ENCODE data around the gene KRTAP4-8.
"Not testable (repeated sequence)": the region's sequence is repeated elsewhere in the genome, so short reads cannot be mapped to it uniquely, and the experiment has no call there.

Gene KRTAP4-8

DNA sequence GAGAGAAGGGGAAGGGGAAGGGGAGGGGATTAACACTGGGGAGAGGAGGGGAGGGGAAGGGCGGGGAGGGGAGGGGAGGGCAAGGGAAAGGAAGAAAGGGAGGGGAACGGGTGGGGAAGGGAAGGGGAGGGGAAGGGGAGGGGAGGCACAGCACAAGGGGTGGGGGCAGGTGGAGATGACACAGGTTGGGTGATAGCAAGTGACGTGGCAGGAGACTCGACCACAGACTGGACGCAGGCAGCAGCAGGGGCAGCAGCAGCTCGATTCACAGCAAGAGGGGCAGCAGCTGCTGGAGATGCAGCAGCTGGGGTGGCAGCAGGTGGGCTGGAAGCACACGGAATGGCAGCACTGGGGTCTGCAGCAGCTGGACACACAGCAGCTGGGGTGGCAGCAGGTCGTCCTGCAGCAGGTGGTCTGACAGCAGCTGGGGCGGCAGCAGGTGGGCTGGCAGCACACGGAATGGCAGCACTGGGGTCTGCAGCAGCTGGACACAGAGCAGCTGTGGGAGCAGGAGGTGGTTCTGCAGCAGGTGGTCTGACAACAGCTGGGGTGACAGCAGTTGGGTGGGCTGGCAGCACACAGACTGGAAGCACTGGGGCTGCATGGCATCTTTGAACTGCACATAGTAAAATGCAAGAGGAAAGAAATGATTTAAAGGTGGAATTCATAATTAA is 3.8 kb upstream of the KRTAP4-8 start, which contains the start of gene KRTAP4-16:
KRTAP4-16 (minus strand) TSS at position 624 of the 674 bp plus-strand sequence; CDS start at position 624, 0 bp downstream.
- Histone ChIP-seq H3K4me1 (ENCODE audit: control insufficient read depth, low read length) (peaks cover 6% of the 10 kb centered on the region), H3K79me2 (ENCODE audit: control insufficient read depth, low read length) (no peaks in the 10 kb centered on the region), H3K27ac (ENCODE audit: low read depth, low read length) (no peak within 1 kb of the TSS), H3F3A (ENCODE audit: control insufficient read depth, insufficient read depth) (no peaks in the 10 kb centered on the region), H3K9me3 (ENCODE audit: control insufficient read depth, insufficient read depth, low read length) (no peaks in the 10 kb centered on the region), H4K20me1 (ENCODE audit: control insufficient read depth, insufficient read depth, low read depth, low read length) (no peaks in the 10 kb centered on the region), H3K4me3 (ENCODE audit: low read length) (no peak within 1 kb of the TSS), H3K36me3 (ENCODE audit: control insufficient read depth, low read length) (no peaks in the 10 kb centered on the region), H3K9me2 (replicated peaks; ENCODE audit: control insufficient read depth, low read length) (no peaks in the 10 kb centered on the region), H3K4me2 (ENCODE audit: low read length) (no peak within 1 kb of the TSS), H3K27me3 (ENCODE audit: control insufficient read depth, low read length) (no peaks in the 10 kb centered on the region)
- TF ChIP-seq, protein P1, sequence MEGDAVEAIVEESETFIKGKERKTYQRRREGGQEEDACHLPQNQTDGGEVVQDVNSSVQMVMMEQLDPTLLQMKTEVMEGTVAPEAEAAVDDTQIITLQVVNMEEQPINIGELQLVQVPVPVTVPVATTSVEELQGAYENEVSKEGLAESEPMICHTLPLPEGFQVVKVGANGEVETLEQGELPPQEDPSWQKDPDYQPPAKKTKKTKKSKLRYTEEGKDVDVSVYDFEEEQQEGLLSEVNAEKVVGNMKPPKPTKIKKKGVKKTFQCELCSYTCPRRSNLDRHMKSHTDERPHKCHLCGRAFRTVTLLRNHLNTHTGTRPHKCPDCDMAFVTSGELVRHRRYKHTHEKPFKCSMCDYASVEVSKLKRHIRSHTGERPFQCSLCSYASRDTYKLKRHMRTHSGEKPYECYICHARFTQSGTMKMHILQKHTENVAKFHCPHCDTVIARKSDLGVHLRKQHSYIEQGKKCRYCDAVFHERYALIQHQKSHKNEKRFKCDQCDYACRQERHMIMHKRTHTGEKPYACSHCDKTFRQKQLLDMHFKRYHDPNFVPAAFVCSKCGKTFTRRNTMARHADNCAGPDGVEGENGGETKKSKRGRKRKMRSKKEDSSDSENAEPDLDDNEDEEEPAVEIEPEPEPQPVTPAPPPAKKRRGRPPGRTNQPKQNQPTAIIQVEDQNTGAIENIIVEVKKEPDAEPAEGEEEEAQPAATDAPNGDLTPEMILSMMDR (IDR thresholded peaks at IDR 0.05; ENCODE audit: low read depth, low read length, poor library complexity, severe bottlenecking), result no peak
- no peak for TF ChIP-seq EZH2phosphoT487 (IDR thresholded peaks at IDR 0.05; ENCODE audit: borderline replicate concordance, low read length)

DNA sequence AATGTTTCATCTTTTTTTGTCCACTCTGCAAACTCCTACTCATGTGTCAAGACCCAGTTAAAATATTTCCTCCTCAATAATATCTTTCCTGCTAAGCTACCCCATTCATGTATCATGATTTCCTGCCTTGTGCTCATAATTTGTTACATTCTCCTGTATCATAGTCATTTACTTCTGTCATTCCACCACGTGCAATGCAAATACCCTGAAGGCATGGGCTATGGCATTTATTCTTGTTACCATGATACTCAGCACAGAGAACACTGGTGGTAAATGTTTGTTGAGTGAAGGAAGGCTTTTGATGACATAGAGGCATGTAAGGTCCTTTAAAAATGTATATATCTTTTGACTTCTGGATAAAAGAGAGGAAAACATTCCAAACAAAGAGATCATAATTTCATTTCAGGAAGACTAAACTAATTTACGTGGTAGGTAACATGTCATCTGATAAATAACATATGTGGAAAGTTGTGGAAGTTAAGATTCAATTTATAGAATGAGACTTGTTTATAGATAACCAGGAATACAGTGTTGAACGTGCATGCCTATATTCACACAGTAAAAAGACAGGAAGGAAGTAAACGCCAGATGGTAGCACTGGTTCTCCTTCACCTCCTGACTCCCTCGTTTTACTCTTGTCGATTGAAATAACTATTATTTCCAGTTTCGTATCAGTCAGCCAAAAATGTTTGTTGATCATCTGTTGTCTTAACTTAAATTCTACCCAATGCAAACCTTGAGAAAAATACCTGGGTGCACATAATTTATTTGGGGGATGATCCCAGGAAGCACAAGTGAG is 1.9 kb upstream of the KRTAP4-8 start:
- not testable (repeated sequence) for H3K27ac ChIP-seq (ENCODE audit: low read depth, low read length); H4K20me1 ChIP-seq (ENCODE audit: control insufficient read depth, insufficient read depth, low read depth, low read length); H3K4me2 ChIP-seq (ENCODE audit: low read length); H3K36me3 ChIP-seq (ENCODE audit: control insufficient read depth, low read length); H3K4me3 ChIP-seq (ENCODE audit: low read length); H3F3A ChIP-seq (ENCODE audit: control insufficient read depth, insufficient read depth); H3K4me1 ChIP-seq (ENCODE audit: control insufficient read depth, low read length); H3K9me3 ChIP-seq (ENCODE audit: control insufficient read depth, insufficient read depth, low read length); H3K27me3 ChIP-seq (ENCODE audit: control insufficient read depth, low read length); H3K79me2 ChIP-seq (ENCODE audit: control insufficient read depth, low read length); H3K9me2 ChIP-seq (replicated peaks; ENCODE audit: control insufficient read depth, low read length)

DNA sequence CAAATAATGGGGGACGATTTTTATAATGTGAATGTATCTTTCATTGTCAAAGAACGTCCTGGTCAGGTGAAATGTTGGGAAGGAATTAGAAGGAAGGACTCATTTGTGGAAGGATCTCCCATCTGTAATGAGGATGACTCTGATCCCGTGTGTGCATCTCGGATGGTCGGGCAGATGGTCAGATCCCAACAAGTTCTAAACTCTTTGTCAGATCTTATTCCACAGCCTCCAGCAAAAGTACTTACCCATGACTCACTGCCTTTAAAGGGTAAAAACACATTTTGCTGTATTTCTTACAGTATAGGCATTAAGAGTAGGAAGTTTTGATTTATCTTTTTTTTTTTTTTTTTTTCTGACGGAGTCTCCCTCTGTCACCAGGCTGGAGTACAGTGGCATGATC is 539 bp upstream of the KRTAP4-8 start:
- Histone ChIP-seq H3K4me1 (ENCODE audit: control insufficient read depth, low read length) (peaks cover 6% of the 10 kb centered on the region), H4K20me1 (ENCODE audit: control insufficient read depth, insufficient read depth, low read depth, low read length) (no peaks in the 10 kb centered on the region), H3K27ac (ENCODE audit: low read depth, low read length) (no peak overlapping the region)

More for the DNA sequence above, 539 bp upstream of the KRTAP4-8 start:
- Histone ChIP-seq H3K9me3 (ENCODE audit: control insufficient read depth, insufficient read depth, low read length) (peaks cover 10% of the 10 kb centered on the region; the same call in 1 of the 2 replicates), H3K27me3 (ENCODE audit: control insufficient read depth, low read length) (no peaks in the 10 kb centered on the region), H3K4me3 (ENCODE audit: low read length) (no peak overlapping the region), H3K36me3 (ENCODE audit: control insufficient read depth, low read length) (no peaks in the 10 kb centered on the region), H3F3A (ENCODE audit: control insufficient read depth, insufficient read depth) (no peaks in the 10 kb centered on the region), H3K4me2 (ENCODE audit: low read length) (no peak overlapping the region), H3K79me2 (ENCODE audit: control insufficient read depth, low read length) (no peaks in the 10 kb centered on the region), H3K9me2 (replicated peaks; ENCODE audit: control insufficient read depth, low read length) (no peaks in the 10 kb centered on the region)
- TF ChIP-seq, protein P1 (IDR thresholded peaks at IDR 0.05; ENCODE audit: low read depth, low read length, poor library complexity, severe bottlenecking), result no peak
- TF ChIP-seq EZH2phosphoT487 (IDR thresholded peaks at IDR 0.05; ENCODE audit: borderline replicate concordance, low read length), result no peak
